GM12878 (cell line): ENCODE data around the gene TGFB1I1. TPM values are rescaled to one million over a fixed set of nuclear protein-coding genes. Genes with fewer than 3 reads are reported as not detected.

Experiments
- ATAC-seq: fragments of 200-7000 bp; cut with Tn5 transposase; 3 replicates; pipeline ENCODE4 v1.9.1; 2020; ENCODE audit warnings: mild to moderate bottlenecking, moderate library complexity
- BruUV-seq: library from RNA; stranded (reverse); fragments of 400-500 nt; replicated peaks from 2 replicates; lab custom pipeline; 2021; lab: Mats Ljungman, UMichigan
- CTCF ChIA-PET: fragments of 300-600 bp; sonication (Branson Sonifier 250); formaldehyde crosslinking; extraction: SDS; loops from one replicate; lab custom pipeline; 2021; ENCODE audit warnings: inconsistent platforms; lab: Yijun Ruan, JAX
- POLR2A ChIA-PET: fragments of 350-600 bp; formaldehyde crosslinking; extraction: SDS; loops from one replicate; lab custom pipeline; 2021; ENCODE audit warnings: inconsistent platforms; lab: Charles Lee
- RAD21 ChIA-PET: fragments of 300-600 bp; sonication (Branson Sonifier 250); formaldehyde crosslinking; loops from one replicate; lab custom pipeline; 2023; ENCODE audit warnings: antibody characterized with exemption; ENCODE audit not compliant: unreplicated experiment; lab: Charles Lee
- SMC1A ChIA-PET: fragments of 300-600 bp; sonication (Branson Sonifier 250); formaldehyde crosslinking; loops from one replicate; lab custom pipeline; 2023; ENCODE audit not compliant: unreplicated experiment, uncharacterized antibody; lab: Charles Lee
- DNase-seq: peaks from one replicate; pipeline ENCODE4 v3.0.0-alpha.2; 2011; ENCODE audit warnings: low read depth, low spot score
- FAIRE-seq: peaks from 3 replicates; lab custom pipeline; 2011; peaks lifted over from hg19 to GRCh38; lab: Jason Lieb, UNC
- H2AFZ ChIP-seq: 2 replicates; pipeline ENCODE4 v1.6.0; 2011; ENCODE audit warnings: low read depth, low read length, control low read depth; ENCODE audit not compliant: control insufficient read depth
- H3K27ac ChIP-seq: 2 replicates; pipeline ENCODE4 v1.5.1; 2011; ENCODE audit warnings: control low read depth; ENCODE audit not compliant: control insufficient read depth, insufficient read depth
- H3K27me3 ChIP-seq, 2 experiments: replicated peaks in 1 of 2; 2 replicates each; pipeline versions ENCODE4 v1.6.0 to v1.6.1; 2011; ENCODE audit warnings: low read length in 1 of 2; ENCODE audit not compliant: control insufficient read depth in 2 of 2, insufficient read depth in 2 of 2
- H3K36me3 ChIP-seq, 2 experiments: 2 replicates each; pipeline ENCODE4 v1.5.1; 2011; ENCODE audit warnings: low read length in 1 of 2; ENCODE audit not compliant: control insufficient read depth in 2 of 2, insufficient read depth in 2 of 2
- H3K4me1 ChIP-seq: 2 replicates; pipeline ENCODE4 v1.6.1; 2011; ENCODE audit warnings: mild to moderate bottlenecking, low read length, moderate library complexity, mixed read lengths; ENCODE audit not compliant: control insufficient read depth, insufficient read depth
- H3K4me2 ChIP-seq: 2 replicates; pipeline ENCODE4 v1.6.0; 2011; ENCODE audit warnings: control low read depth; ENCODE audit not compliant: control insufficient read depth, insufficient read depth
- H3K4me3 ChIP-seq: fragments of 200-600 bp; sonication (generic); 2 replicates; pipeline ENCODE4 v1.5.1; 2016
- H3K79me2 ChIP-seq: 2 replicates; pipeline ENCODE4 v1.6.0; 2011; ENCODE audit warnings: low read length; ENCODE audit not compliant: control insufficient read depth, insufficient read depth
- H3K9ac ChIP-seq: 2 replicates; pipeline ENCODE4 v1.8.0; 2011; ENCODE audit warnings: low read length, control low read depth, mixed read lengths; ENCODE audit not compliant: control insufficient read depth, insufficient read depth
- H3K9me3 ChIP-seq: replicated peaks from 3 replicates; pipeline ENCODE4 v1.5.1; 2011; ENCODE audit warnings: mild to moderate bottlenecking, low read length; ENCODE audit not compliant: control insufficient read depth, insufficient read depth
- H4K20me1 ChIP-seq: 2 replicates; pipeline ENCODE4 v1.6.0; 2011; ENCODE audit not compliant: control insufficient read depth, insufficient read depth
- ATF7 ChIP-seq: fragments of 450-650 bp; IDR thresholded peaks from 2 replicates; pipeline ENCODE4 v1.6.1; 2016; ENCODE audit warnings: low read depth, mild to moderate bottlenecking
- CREB1 ChIP-seq: IDR thresholded peaks from 2 replicates; pipeline ENCODE4 v1.6.1; 2012; ENCODE audit warnings: low read depth, mild to moderate bottlenecking, inconsistent platforms
- CTCF ChIP-seq, 3 experiments: IDR thresholded peaks in 2 of 3; conservative IDR thresholded peaks in 1 of 3; 2 replicates each; pipeline ENCODE4 v1.5.1; 2011; ENCODE audit warnings: low read depth in 3 of 3, low read length in 3 of 3, mild to moderate bottlenecking in 3 of 3, control low read depth in 2 of 3, moderate library complexity in 2 of 3, inconsistent platforms in 1 of 3, mixed read lengths in 1 of 3; ENCODE audit not compliant: control insufficient read depth in 2 of 3, insufficient read depth in 1 of 3; ENCODE audit errors: extremely low read depth in 1 of 3
- EED ChIP-seq: sonication (generic); IDR thresholded peaks from 2 replicates; pipeline ENCODE4 v1.6.1; 2016; ENCODE audit warnings: antibody characterized with exemption, low read depth
- EP300 ChIP-seq, 2 experiments: fragments of 150-350 bp in 1 of 2; IDR thresholded peaks; 2 replicates each; pipeline ENCODE4 v1.6.1; 2011 to 2012; ENCODE audit warnings: low read depth in 2 of 2, low read length in 2 of 2, borderline replicate concordance in 1 of 2, improper control_type of control experiment in 1 of 2, inconsistent platforms in 1 of 2; ENCODE audit not compliant: control insufficient read depth in 1 of 2
- NRF1 ChIP-seq: conservative IDR thresholded peaks from 2 replicates; pipeline ENCODE4 v1.6.1; 2011; ENCODE audit warnings: mild to moderate bottlenecking, low read depth, low read length, improper control_type of control experiment
- POLR2AphosphoS2 ChIP-seq: IDR thresholded peaks from 2 replicates; pipeline ENCODE4 v1.6.1; 2011; ENCODE audit warnings: low read depth, mild to moderate bottlenecking, low read length, improper control_type of control experiment, moderate library complexity
- SMARCA5 ChIP-seq: fragments of 450-650 bp; IDR thresholded peaks from 2 replicates; pipeline ENCODE4 v1.6.1; 2017; ENCODE audit warnings: mild to moderate bottlenecking
- TCF3 ChIP-seq: IDR thresholded peaks from 2 replicates; pipeline ENCODE4 v1.6.1; 2012; ENCODE audit warnings: low read depth, mild to moderate bottlenecking, low read length, borderline replicate concordance; ENCODE audit not compliant: insufficient read depth
- WRNIP1 ChIP-seq: IDR thresholded peaks from 2 replicates; pipeline ENCODE4 v1.6.1; 2011; ENCODE audit warnings: low read depth, low read length, improper control_type of control experiment, borderline replicate concordance
- ZNF622 ChIP-seq: fragments of 450-650 bp; IDR thresholded peaks from 2 replicates; pipeline ENCODE4 v1.6.1; 2017; ENCODE audit warnings: mild to moderate bottlenecking, inconsistent platforms
- WGBS: methylation state at CpG from one replicate; pipeline ENCODE4 v1.1.6; 2016; ENCODE audit warnings: low lambda C conversion rate; ENCODE audit not compliant: insufficient replicate concordance, insufficient coverage; ENCODE audit errors: missing lambda C conversion rate; 5-methylcytosine and 5-hydroxymethylcytosine counted together
- in situ Hi-C: fragments of 300-500 bp; cut with MboI; formaldehyde crosslinking; loops from 9 replicates; pipeline ENCODE4 v1.14.3; 2018; ENCODE audit warnings: mixed read lengths
- intact Hi-C: fragments of 100-400 bp; cut with micrococcal nuclease; formaldehyde crosslinking; loops from one replicate; pipeline ENCODE4 v1.14.2; 2022; ENCODE audit not compliant: unreplicated experiment
- polyA plus RNA-seq, 11 experiments: library from polyadenylated mRNA; depleted of rRNA in 4 of 11; unstranded in 6 of 11; stranded (reverse) in 5 of 11; fragments of >200 nt; fragmentation: Nextera tagmentation in 4 of 11; fragmentation: Illumina TruSeq in 1 of 11; extraction: Ambion mirVana in 4 of 11; extraction: Trizol in 1 of 11; gene quantifications; 1 replicate in 1 of 11; 2 replicates in 10 of 11; pipeline versions ENCODE4 v1.2.1 to v1.2.3, GENCODE V29; 2011 to 2016; ENCODE audit warnings: inconsistent platforms in 2 of 11, missing spikeins in 2 of 11, low read depth in 1 of 11
- total RNA-seq, 4 experiments: library from RNA; depleted of rRNA in 3 of 4; stranded (reverse); fragments of >200 nt in 3 of 4; fragmentation: Illumina TruSeq in 1 of 4; extraction: Trizol in 1 of 4; gene quantifications; 2 replicates each; pipeline versions ENCODE4 v1.2.1 to v1.2.3, GENCODE V29; 2013 to 2021

The TGFB1I1 gene
- total and polyA plus RNA-seq, 10 of the 15 experiments (the other 5 are each of a cell fraction or from before 2014, with no cell fraction given) = 0.13 to 2.3 (median 0.41) TPM; not detected in 2

GRCh38 chr16:31427441-31428278 lies 44.3 kb upstream of the TGFB1I1 start:
- no peak overlapping the region for H3K9ac ChIP-seq
- H3K4me2 ChIP-seq = no peak overlapping the region
- ATAC-seq (no peak), DNase-seq (no peak), FAIRE-seq (no peak)
- POLR2A ChIA-PET = interaction anchor here (0.6 to 1.3 kb wide), 3 partner anchors 34 to 73 kb away, joined by 3 to 4 read pairs (median 3); no protein-coding TSS in a partner anchor
- H3K9me3 ChIP-seq = no peaks in the 10 kb centered on the region; the same call in 2 of the 3 replicates
- in situ Hi-C loops = loop anchor here (25.0 kb wide), 1 partner anchor 440 kb away; the partner anchor contains the start of gene HSD3B7
- no TSS peak for BruUV-seq
- H3K27ac ChIP-seq = no peak overlapping the region
- H4K20me1 ChIP-seq = no peaks in the 10 kb centered on the region
- SMC1A ChIA-PET = interaction anchor here (4.6 to 5.2 kb wide), 2 partner anchors 14 to 41 kb away, joined by 18 to 31 read pairs; partner anchors contain the start of gene ZNF843
- H3K4me3 ChIP-seq = no peak overlapping the region
- H3K36me3 ChIP-seq = no peaks in the 10 kb centered on the region
- intact Hi-C loops = no loop called here
- H2AFZ ChIP-seq = no peak overlapping the region
- RAD21 ChIA-PET = no interaction called here
- TF ChIP-seq POLR2AphosphoS2 = no peak
- TF ChIP-seq CTCF (IDR thresholded peaks at IDR 0.05 in 2 of 3, conservative IDR thresholded peaks at IDR 0.05 in 1 of 3; ENCODE audit: control insufficient read depth in 2 of 3, extremely low read depth in 1 of 3, insufficient read depth in 1 of 3, low read depth in 3 of 3, low read length in 3 of 3) = no peak
- no peak for TF ChIP-seq NRF1
- no peak for TF ChIP-seq ATF7
- TF ChIP-seq SMARCA5 = no peak
- TF ChIP-seq CREB1 = no peak
- TF ChIP-seq TCF3 = no peak
- no peak for TF ChIP-seq EP300 (IDR thresholded peaks at IDR 0.05; ENCODE audit: borderline replicate concordance in 1 of 2, control insufficient read depth in 1 of 2, low read depth in 2 of 2, low read length in 2 of 2)
- TF ChIP-seq EED = no peak
- TF ChIP-seq WRNIP1 = no peak
- no peak for TF ChIP-seq ZNF622
- CTCF ChIA-PET = interaction anchor here (0.5 to 4.8 kb wide), 3 partner anchors 7 to 184 kb away, joined by 3 to 20 read pairs (median 3); no protein-coding TSS in a partner anchor
- no peaks in the 10 kb centered on the region for H3K27me3 ChIP-seq
- H3K79me2 ChIP-seq = no peaks in the 10 kb centered on the region
- H3K4me1 ChIP-seq = peaks cover under 1% of the 10 kb centered on the region
- 73% methylated on average over 34 of the region's 83 CpGs for WGBS
